22Rv1 (cell line): Measurements from ENCODE around the gene TRIOBP.
A peak's percentile ranks its signal among the peaks of the same experiment; 100 is the strongest.

ENCODE experiments used
- H3K27ac ChIP-seq: fragments of 450-650 bp; 2 replicates; pipeline ENCODE4 v1.5.1; 2017
- CTCF ChIP-seq: fragments of 450-650 bp; IDR thresholded peaks from 2 replicates; pipeline ENCODE4 v1.5.1; 2017; ENCODE audit warnings: mild to moderate bottlenecking
- ZFX ChIP-seq: fragments of 450-650 bp; IDR thresholded peaks from 2 replicates; pipeline ENCODE4 v1.6.1; 2017; ENCODE audit warnings: antibody characterized with exemption, borderline replicate concordance

Gene TRIOBP

GRCh38 chr22:37740455-37741311 is 43.8 kb downstream of the TRIOBP start:
- TF ChIP-seq ZFX: no peak
- no peak overlapping the region for H3K27ac ChIP-seq

- H3K27ac ChIP-seq: no peak overlapping the region
- TF ChIP-seq CTCF (no peak), ZFX (no peak)
Observed at GRCh38 chr22:37741312-37741795, 44.5 kb downstream of the TRIOBP start.

- no peak overlapping the region for H3K27ac ChIP-seq
- TF ChIP-seq ZFX (no peak), CTCF (no peak)
Observed at GRCh38 chr22:37742376-37743171, 45.7 kb downstream of the TRIOBP start.

GRCh38 chr22:37744589-37744988 is 47.7 kb downstream of the TRIOBP start:
- TF ChIP-seq CTCF: no peak
- H3K27ac ChIP-seq: peak overlapping the region; percentile 87

GRCh38 chr22:37745548-37746365 is 48.9 kb downstream of the TRIOBP start:
- TF ChIP-seq ZFX: no peak
- TF ChIP-seq CTCF: no peak
- H3K27ac ChIP-seq: peak overlapping the region; percentile 87

GRCh38 chr22:37746366-37747079 is 49.7 kb downstream of the TRIOBP start:
- peak overlapping the region; percentile 87 for H3K27ac ChIP-seq
- no peak for TF ChIP-seq ZFX
- no peak for TF ChIP-seq CTCF
